Colonic mucosa (tissue), 4 donors: ENCODE results near the gene LMO1. TPM values are rescaled to one million over a fixed set of nuclear protein-coding genes. Genes with fewer than 3 reads are reported as not detected.

ENCODE experiments used
- DNase-seq: peaks from one replicate; pipeline ENCODE4 v3.0.0-alpha.2; 2020
- H3K27ac ChIP-seq: fragments of 200-600 bp; one replicate; pipeline ENCODE4 v1.8.0; 2021
- H3K27me3 ChIP-seq: fragments of 200-600 bp; one replicate; pipeline ENCODE4 v1.8.0; 2021
- H3K36me3 ChIP-seq: fragments of 200-600 bp; one replicate; pipeline ENCODE4 v1.8.0; 2021
- H3K4me1 ChIP-seq: fragments of 200-600 bp; one replicate; pipeline ENCODE4 v1.8.0; 2021; ENCODE audit warnings: mild to moderate bottlenecking
- H3K4me3 ChIP-seq: fragments of 200-600 bp; one replicate; pipeline ENCODE4 v1.8.0; 2021
- H3K9ac ChIP-seq, 2 donors: one replicate each; pipeline ENCODE4 v1.7.0; 2013; ENCODE audit warnings: control low read depth in 2 of 2, low read depth in 2 of 2, low read length in 2 of 2
- H3K9me3 ChIP-seq: fragments of 200-600 bp; one replicate; pipeline ENCODE4 v1.8.0; 2021
- intact Hi-C: fragments of 100-400 bp; cut with DNase I; formaldehyde crosslinking; loops from one replicate; pipeline ENCODE4 v1.14.1; 2022
- total RNA-seq, 2 donors: library from RNA; stranded (reverse); fragmentation: NEBNext Ultra II Directional in 1 of 2; extraction: Animal tissue kit (Norgen Biotek cat#: 25700) in 1 of 2; gene quantifications; one replicate each; pipeline ENCODE4 v1.2.1, GENCODE V29; 2021
- TF ChIP-seq, protein P1 (sequence below): fragments of 200-600 bp; IDR thresholded peaks from one replicate; pipeline ENCODE4 v1.8.0; 2022; ENCODE audit warnings: antibody characterized with exemption, mild to moderate bottlenecking
- donor health status: healthy.
- donor health status: DM: no; HTN: no; CAD: no.
- donor health status: DM: no; HTN: no; CAD: no.

LMO1 gene
- total RNA-seq, 2 donors from 2014 or later = not detected

DNA sequence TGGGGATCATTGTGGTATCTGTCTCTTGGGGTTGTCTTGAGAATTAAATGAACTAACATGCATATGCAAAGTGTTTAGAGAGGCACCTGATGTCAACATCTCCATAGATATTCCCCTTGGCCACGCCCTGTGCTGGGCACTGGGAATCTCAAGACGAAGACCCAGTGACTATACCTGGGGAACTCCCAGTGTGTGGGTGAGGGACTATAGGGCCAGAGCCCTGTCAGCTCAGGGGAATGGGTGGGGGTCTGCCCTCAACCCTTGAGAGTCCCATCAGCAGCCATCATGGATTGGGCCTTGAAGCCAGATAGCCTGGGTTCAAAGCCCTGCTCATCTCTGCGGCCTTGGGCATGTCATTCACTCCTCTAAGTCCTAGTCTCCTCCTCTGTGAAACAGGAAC lies 21.6 kb upstream of the LMO1 start:
- Histone ChIP-seq H3K9ac (no peak overlapping the region), H3K9me3 (no peaks in the 10 kb centered on the region), H3K4me3 (no peak overlapping the region), H3K4me1 (no peaks in the 10 kb centered on the region), H3K36me3 (no peaks in the 10 kb centered on the region), H3K27ac (no peak overlapping the region), H3K27me3 (no peaks in the 10 kb centered on the region)
- TF ChIP-seq, protein P1, sequence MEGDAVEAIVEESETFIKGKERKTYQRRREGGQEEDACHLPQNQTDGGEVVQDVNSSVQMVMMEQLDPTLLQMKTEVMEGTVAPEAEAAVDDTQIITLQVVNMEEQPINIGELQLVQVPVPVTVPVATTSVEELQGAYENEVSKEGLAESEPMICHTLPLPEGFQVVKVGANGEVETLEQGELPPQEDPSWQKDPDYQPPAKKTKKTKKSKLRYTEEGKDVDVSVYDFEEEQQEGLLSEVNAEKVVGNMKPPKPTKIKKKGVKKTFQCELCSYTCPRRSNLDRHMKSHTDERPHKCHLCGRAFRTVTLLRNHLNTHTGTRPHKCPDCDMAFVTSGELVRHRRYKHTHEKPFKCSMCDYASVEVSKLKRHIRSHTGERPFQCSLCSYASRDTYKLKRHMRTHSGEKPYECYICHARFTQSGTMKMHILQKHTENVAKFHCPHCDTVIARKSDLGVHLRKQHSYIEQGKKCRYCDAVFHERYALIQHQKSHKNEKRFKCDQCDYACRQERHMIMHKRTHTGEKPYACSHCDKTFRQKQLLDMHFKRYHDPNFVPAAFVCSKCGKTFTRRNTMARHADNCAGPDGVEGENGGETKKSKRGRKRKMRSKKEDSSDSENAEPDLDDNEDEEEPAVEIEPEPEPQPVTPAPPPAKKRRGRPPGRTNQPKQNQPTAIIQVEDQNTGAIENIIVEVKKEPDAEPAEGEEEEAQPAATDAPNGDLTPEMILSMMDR = no peak
- peak; percentile 9 for DNase-seq
- intact Hi-C loops = no loop called here

DNA sequence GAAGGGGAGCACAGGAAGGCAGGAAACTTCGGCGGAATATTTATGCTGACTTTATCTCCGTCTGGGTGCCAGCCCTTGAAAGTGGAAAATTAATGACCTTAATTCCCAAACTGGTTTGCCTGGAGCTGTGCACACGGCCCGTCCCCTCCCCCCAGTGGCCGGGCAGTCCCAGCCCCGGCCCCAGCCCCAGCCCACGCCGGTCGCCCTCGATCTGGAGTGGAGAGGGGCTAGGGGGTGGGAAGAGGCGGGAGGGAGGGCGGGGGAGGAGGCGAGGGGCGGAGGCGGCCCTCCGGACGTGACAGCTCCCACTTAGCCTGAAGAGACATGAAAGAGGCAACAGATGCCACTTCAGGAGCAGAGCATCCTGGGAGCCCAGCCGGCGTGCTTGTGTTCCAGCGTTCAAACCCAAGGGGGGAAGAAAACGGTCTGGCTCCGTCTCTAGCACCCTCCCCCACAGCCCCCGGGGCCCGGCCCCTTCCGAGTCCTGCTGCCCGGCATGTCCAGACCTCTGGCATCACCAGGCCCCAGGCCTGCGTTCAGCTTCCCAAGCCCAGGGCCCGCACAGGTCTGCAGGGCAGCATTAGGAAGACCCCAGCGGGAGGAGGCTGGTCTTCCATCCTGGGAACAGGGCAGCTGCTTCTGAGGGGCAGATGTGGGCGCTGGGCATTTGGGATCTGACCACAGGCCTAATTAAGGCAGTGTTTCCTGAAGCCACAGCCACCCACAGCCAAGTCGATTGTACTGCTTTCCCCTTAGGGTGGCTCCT lies 20.0 kb upstream of the LMO1 start:
- Histone ChIP-seq H3K27ac (no peak overlapping the region), H3K9ac (no peak overlapping the region), H3K27me3 (no peaks in the 10 kb centered on the region), H3K9me3 (no peaks in the 10 kb centered on the region), H3K4me1 (no peaks in the 10 kb centered on the region), H3K4me3 (no peak overlapping the region), H3K36me3 (no peaks in the 10 kb centered on the region)
- intact Hi-C loops = no loop called here
- TF ChIP-seq, protein P1 = no peak
- peak; percentile 11 for DNase-seq

DNA sequence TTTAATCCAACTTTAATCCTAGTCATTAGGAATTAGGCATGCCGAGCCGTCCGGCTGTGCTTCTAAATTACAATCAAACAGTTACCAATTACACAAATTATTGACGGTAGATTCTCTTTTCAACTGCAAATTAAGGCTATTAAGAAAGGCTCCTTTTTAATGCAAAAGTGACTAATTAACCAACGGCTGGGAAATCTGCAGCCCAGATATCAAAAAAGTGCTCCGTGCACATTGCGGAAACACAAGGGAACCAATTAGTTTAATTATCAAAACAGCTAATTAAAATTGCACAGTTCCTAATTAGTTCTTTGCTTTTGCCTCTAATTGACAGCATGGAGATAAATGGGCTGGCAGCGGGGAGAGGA lies 19.4 kb upstream of the LMO1 start:
- Histone ChIP-seq H3K27me3 (no peaks in the 10 kb centered on the region), H3K4me3 (no peak overlapping the region), H3K36me3 (no peaks in the 10 kb centered on the region), H3K9ac (no peak overlapping the region), H3K27ac (no peak overlapping the region), H3K4me1 (no peaks in the 10 kb centered on the region), H3K9me3 (no peaks in the 10 kb centered on the region)
- no peak for DNase-seq
- intact Hi-C loops = no loop called here
- TF ChIP-seq, protein P1 = no peak

DNA sequence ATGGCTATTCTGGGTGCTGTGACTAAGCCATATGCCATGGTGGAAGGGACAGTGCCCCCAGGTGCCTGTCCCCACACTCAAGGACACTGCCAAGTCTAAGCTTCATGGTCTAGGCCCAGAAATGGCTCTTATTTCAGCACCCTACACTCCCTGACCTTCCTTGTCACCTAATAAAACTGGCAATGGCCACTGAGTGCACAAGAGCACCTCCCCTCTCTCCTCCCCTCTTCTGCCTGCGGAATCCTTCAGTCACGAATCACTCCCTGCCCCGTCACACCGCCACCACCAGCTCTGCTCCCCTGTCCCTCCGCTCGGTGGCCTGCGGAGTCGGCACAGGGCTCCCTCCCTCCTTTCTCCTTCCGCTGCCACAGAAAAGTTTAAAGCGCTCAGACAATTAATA lies 19.0 kb upstream of the LMO1 start:
- TF ChIP-seq, protein P1 = no peak
- Histone ChIP-seq H3K4me3 (no peak overlapping the region), H3K4me1 (no peaks in the 10 kb centered on the region), H3K27ac (no peak overlapping the region), H3K9me3 (no peaks in the 10 kb centered on the region), H3K9ac (no peak overlapping the region), H3K27me3 (no peaks in the 10 kb centered on the region), H3K36me3 (no peaks in the 10 kb centered on the region)
- intact Hi-C loops = no loop called here
- DNase-seq = no peak

DNA sequence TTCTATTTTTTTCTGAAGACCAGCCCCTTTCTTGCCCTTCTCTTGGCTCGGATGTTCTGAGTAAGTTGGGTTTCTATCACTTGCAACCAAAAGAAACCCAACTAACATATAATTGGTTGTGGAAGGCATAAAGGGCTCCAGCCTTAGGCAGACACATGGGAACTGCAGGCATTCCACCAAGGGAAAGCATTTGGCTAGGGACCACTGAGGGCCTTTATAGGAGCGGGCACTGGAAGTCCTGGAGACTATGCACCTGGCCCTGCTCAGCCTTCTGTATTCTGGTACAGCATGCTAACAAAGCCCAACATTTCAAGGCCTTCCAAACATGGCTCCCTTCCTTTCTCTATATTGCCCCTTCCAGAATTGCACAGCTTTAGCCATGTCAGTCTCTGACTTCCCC lies 17.6 kb upstream of the LMO1 start:
- Histone ChIP-seq H3K4me3 (no peak overlapping the region), H3K9me3 (no peaks in the 10 kb centered on the region), H3K27ac (no peak overlapping the region), H3K36me3 (no peaks in the 10 kb centered on the region), H3K9ac (no peak overlapping the region), H3K27me3 (no peaks in the 10 kb centered on the region), H3K4me1 (no peaks in the 10 kb centered on the region)
- no peak for DNase-seq
- TF ChIP-seq, protein P1 = no peak
- intact Hi-C loops = no loop called here
